ENCODE measurements around the gene GPX7. TPM values are rescaled to one million over a fixed set of nuclear protein-coding genes. Genes with fewer than 3 reads are reported as not detected.

GPX7 gene
- total RNA-seq, 2 donors from 2014 or later, result 10.2 to 25.9 TPM

DNA sequence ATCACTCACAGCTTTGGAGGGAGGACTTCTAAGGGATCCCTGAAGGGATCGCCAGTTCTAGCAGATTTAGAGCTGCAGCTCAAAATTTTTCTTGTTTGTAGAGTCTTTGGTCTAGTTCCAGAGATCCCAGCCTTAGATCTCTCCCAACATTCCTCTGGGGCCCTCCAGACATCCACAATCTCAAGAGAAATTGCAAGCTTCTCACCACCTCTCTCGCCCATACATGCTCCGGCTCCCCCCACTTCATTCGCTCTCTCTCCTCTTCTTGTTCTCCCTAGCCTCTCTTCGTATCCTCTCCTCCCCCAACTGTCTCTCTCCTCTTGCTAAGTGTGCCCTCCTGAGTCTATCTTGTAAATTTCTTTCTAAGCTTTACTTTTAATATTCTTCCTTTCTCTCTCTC is 34.2 kb upstream of the GPX7 start:
- H3K4me1 ChIP-seq (ENCODE audit: control insufficient read depth in 1 of 2, low read depth in 2 of 2), result no peaks in the 10 kb centered on the region
- no peaks in the 10 kb centered on the region for H3K36me3 ChIP-seq
- TF ChIP-seq, protein P1, sequence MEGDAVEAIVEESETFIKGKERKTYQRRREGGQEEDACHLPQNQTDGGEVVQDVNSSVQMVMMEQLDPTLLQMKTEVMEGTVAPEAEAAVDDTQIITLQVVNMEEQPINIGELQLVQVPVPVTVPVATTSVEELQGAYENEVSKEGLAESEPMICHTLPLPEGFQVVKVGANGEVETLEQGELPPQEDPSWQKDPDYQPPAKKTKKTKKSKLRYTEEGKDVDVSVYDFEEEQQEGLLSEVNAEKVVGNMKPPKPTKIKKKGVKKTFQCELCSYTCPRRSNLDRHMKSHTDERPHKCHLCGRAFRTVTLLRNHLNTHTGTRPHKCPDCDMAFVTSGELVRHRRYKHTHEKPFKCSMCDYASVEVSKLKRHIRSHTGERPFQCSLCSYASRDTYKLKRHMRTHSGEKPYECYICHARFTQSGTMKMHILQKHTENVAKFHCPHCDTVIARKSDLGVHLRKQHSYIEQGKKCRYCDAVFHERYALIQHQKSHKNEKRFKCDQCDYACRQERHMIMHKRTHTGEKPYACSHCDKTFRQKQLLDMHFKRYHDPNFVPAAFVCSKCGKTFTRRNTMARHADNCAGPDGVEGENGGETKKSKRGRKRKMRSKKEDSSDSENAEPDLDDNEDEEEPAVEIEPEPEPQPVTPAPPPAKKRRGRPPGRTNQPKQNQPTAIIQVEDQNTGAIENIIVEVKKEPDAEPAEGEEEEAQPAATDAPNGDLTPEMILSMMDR (IDR thresholded peaks at IDR 0.05), result no peak
- no peaks in the 10 kb centered on the region for H3K27me3 ChIP-seq (replicated peaks; ENCODE audit: insufficient read depth)
- H3K4me3 ChIP-seq, result no peak overlapping the region
- H3K9me3 ChIP-seq, result no peaks in the 10 kb centered on the region
- no peak overlapping the region for H3K27ac ChIP-seq
- ATAC-seq (ENCODE audit: insufficient number of reproducible peaks, low FRiP score, low read depth) (no peak), DNase-seq (ENCODE audit: low spot score) (no peak)

DNA sequence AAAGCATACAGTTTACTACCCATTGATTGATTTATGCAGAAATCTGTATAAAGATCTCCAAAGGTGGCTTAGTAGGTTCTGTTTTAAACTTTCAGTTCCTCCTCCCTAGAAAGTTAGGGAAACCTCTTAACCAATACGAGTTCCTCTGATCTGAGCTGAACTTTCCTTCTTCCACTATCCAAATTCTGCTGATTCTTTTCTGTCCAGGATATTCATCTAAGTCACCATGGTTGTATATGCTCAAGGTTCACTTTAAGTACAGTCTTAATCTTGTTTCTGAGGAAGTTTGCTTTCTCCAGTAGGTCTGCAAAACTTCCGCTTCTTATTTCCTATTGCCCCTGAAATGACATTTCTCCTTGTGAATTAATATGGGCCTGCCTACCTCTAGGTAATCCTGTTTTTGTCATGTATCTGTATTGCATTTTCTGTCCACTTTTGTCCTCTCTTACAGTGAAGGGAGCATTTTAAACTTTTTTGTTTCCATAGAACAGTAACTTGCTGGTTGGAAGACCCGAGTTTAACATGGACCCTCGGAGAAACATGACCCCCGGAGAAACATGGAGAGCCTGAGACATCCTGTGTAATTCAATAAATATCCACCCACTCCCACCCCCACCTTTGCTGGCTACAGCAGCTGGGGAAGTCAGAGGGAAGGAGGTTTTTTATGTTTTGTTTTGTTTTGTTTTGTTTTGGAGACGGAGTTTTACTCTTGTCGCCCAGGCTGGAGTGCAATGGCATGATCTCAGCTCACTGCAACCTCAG is 32.5 kb upstream of the GPX7 start:
- TF ChIP-seq, protein P1 (IDR thresholded peaks at IDR 0.05), result no peak
- H3K9me3 ChIP-seq, result no peaks in the 10 kb centered on the region
- no peak overlapping the region for H3K4me3 ChIP-seq
- no peak overlapping the region for H3K27ac ChIP-seq
- H3K4me1 ChIP-seq (ENCODE audit: control insufficient read depth in 1 of 2, low read depth in 2 of 2), result no peaks in the 10 kb centered on the region
- no peak for DNase-seq (ENCODE audit: low spot score)
- H3K36me3 ChIP-seq, result no peaks in the 10 kb centered on the region
- ATAC-seq (ENCODE audit: insufficient number of reproducible peaks, low FRiP score, low read depth), result no peak
- no peaks in the 10 kb centered on the region for H3K27me3 ChIP-seq (replicated peaks; ENCODE audit: insufficient read depth)

DNA sequence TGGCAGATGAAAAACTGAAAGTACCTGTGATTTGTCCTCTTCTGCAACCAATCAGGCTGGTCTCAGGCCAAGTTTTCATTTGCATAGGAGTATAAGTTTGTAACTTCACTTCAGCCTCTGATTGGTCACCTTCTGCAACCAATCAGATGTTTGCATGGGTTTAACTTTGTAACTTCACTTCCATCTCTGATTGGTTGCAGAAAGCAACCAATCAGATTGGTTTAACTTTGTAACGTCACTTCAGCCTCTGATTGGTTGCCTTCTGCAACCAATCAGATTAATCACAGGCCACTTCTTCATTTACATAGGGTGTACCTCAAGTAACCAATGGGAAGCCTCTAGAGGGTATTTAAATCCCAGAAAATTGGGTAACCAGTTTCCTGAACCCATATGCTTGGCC is 30.4 kb upstream of the GPX7 start:
- Histone ChIP-seq H3K27ac (no peak overlapping the region), H3K9me3 (no peaks in the 10 kb centered on the region), H3K4me1 (ENCODE audit: control insufficient read depth in 1 of 2, low read depth in 2 of 2) (no peaks in the 10 kb centered on the region), H3K36me3 (no peaks in the 10 kb centered on the region), H3K27me3 (replicated peaks; ENCODE audit: insufficient read depth) (no peaks in the 10 kb centered on the region), H3K4me3 (no peak overlapping the region)
- TF ChIP-seq, protein P1 (IDR thresholded peaks at IDR 0.05), result no peak
- no peak for ATAC-seq (ENCODE audit: insufficient number of reproducible peaks, low FRiP score, low read depth)
- DNase-seq (ENCODE audit: low spot score), result no peak

DNA sequence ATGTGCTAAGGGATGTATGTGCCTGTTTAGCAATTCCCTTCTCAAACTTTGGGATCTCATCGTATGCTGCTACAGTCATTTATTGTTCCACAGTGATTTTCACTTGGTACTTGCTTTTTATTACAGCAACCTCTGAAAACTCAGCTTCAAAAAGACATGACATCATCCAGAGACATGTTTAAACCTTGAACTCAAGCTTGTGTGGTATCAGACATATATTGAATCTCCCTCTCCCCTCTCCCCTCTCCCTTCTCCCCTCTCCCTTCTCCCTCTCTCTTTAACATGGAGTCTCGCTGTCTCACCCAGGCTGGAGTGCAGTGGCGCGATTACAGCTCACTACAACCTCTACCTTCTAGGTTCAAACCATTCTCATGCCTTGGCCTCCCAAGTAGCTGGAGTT is 29.8 kb upstream of the GPX7 start:
- no peaks in the 10 kb centered on the region for H3K4me1 ChIP-seq (ENCODE audit: control insufficient read depth in 1 of 2, low read depth in 2 of 2)
- no peaks in the 10 kb centered on the region for H3K9me3 ChIP-seq
- no peaks in the 10 kb centered on the region for H3K36me3 ChIP-seq
- no peaks in the 10 kb centered on the region for H3K27me3 ChIP-seq (replicated peaks; ENCODE audit: insufficient read depth)
- no peak for ATAC-seq (ENCODE audit: insufficient number of reproducible peaks, low FRiP score, low read depth)
- no peak for DNase-seq (ENCODE audit: low spot score)
- H3K4me3 ChIP-seq, result no peak overlapping the region
- no peak overlapping the region for H3K27ac ChIP-seq
- TF ChIP-seq, protein P1 (IDR thresholded peaks at IDR 0.05), result no peak

DNA sequence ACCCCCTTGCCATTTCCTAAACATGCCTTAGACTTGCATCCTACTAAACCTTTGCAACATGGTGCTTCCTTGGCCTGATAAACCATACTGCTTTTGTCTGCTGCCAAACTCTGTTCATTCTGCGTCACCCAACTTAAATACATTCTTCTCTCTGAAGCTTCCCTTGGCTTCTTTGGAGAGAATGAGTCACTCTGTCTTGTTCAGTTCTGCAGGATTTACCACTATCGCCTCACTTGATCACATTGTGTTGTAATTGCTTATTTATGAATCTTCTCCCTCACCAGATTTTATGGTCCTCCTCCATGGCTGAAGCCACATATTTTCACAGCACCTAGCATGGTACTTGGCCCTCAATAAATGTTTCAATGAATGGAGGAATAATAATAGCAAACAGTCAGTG is 27.6 kb upstream of the GPX7 start:
- Histone ChIP-seq H3K4me3 (no peak overlapping the region), H3K27ac (no peak overlapping the region)
- no peak for ATAC-seq (ENCODE audit: insufficient number of reproducible peaks, low FRiP score, low read depth)

More for the DNA sequence above, 27.6 kb upstream of the GPX7 start:
- TF ChIP-seq, protein P1 (IDR thresholded peaks at IDR 0.05), result no peak
- Histone ChIP-seq H3K36me3 (no peaks in the 10 kb centered on the region), H3K4me1 (ENCODE audit: control insufficient read depth in 1 of 2, low read depth in 2 of 2) (no peaks in the 10 kb centered on the region), H3K9me3 (no peaks in the 10 kb centered on the region), H3K27me3 (replicated peaks; ENCODE audit: insufficient read depth) (no peaks in the 10 kb centered on the region)
- DNase-seq (ENCODE audit: low spot score), result no peak
